ENCODE results near the gene SAFB2.
A peak's percentile ranks its signal among the peaks of the same experiment; 100 is the strongest.
"Not testable (repeated sequence)": the region's sequence is repeated elsewhere in the genome, so short reads cannot be mapped to it uniquely, and the experiment has no call there.

SAFB2 gene

GRCh38 chr19:5632241-5632612, 9.7 kb upstream of the SAFB2 start:
- no peak for DNase-seq

DNA sequence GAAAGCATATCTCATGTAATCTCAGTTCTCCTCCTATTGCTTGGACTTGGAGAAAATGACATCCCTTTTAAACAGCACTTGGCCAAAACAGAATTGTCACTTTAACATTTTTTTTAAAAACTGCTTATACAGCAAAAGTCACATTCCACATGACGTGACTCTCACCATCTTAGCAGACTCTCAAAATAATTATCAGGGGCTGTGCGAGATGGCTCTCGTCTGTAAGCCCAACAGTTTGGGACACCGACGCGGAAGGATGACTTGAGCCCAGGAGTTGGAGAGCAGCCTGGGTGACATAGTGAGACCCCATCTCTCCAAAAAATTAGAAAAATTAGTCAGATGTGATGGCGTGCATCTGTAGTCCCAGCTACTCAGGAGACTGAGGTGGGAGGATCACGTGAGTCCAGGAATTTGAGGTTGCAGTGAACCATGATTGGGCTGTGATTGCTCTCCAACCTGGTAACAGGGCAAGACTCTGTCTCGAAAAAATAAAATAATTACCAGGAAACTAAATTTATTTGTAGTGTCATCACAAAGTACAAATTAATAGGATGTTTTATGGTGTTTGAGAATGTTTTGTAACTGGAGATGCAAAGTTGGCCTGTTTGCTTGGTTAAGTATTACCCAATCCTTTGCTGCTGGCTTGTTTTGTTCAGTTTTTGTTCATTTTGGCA, 9.1 kb upstream of the SAFB2 start:
- no peak for DNase-seq

DNA sequence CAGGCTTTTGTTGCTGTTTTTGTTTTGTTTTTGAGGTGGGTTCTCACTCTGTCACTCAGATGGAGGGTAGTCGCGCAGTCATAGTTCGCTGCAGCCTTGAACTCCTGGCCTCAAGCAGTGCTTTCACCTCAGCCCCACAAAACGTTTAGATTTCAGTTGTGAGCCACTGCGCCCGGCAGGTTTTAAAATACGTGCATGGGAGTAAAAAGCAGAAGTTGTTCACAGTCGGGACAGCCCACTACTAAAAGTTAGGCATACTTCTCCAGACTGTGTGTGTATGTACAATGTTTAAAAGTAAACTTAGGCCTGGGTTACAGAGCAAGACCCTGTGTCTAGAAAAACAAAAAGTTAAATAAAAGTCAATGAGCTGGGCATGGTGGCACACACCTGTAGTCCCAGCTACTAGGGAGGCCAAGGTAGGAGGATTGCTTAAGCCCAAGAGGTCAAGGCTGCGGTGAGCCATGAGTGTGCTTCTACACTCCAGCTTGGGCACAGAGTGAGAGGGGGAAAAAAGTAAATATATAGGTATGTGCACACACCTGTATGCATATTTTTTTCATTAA, 6.4 kb upstream of the SAFB2 start:
- peak; percentile 47 to 58 for DNase-seq

DNA sequence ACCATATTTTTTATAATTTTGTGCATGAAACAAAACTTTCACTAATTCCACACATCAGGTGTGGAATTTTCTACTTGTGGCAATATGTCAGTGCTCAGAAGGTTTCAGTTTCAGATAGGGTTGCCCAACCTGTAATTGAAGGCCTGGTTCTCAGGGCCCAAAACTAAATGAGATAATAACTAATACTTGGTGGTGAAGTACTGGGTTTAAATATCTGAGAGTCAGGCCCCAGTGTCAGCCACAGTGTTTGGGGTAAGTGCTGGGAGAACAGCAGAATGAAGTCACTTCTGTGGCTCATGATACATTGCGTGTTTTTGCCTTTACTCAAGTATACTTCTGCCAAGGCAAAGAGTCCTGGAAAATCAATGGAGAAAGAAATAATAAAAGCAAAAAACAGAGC, 5.9 kb upstream of the SAFB2 start:
- DNase-seq: peak; percentile 58 to 63

DNA sequence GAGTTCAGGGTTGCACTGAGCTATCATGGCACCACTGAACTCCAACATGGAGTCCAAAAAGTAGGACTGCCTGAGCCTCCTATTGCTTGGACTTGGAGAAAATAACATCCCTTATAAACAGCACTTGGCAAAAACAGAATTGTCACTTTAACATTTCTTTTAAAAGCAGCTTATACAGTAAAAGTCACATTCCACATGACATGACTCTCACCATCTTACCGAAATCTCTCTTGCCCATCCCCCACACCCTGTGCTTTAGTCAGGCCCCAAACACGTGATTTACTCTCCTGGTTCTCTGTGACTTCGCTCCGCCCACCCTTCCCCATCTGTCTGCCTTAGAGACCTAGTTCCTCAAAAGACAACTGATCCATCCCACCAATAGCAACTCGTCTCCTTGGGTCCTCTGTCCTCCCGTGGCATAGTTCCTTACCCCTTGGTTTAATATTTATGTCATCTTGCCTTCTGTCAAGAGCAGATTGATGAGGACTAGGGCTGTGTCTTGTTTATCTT, 4.9 kb upstream of the SAFB2 start:
- DNase-seq: peak; percentile 92 to 94

DNA sequence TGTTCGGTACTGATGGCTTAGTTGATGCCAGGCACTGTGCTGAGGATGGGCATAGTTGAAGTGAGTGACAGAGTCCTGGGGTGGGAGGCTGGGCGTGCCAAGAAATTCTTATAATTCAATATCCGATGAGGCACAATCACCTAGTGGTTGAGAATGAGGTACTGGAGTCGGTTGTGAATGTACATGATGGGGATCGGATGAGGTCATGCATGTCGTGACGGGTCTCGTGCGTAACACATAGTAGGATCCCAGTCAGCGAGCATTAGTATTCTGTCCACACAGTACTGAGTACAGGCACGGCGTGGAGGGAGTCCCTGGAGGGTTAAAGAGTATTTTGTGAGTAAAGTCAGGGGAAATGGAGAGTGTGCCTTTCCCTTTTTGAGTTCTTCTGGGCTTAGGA, 3.1 kb upstream of the SAFB2 start:
- no peak for DNase-seq

DNA sequence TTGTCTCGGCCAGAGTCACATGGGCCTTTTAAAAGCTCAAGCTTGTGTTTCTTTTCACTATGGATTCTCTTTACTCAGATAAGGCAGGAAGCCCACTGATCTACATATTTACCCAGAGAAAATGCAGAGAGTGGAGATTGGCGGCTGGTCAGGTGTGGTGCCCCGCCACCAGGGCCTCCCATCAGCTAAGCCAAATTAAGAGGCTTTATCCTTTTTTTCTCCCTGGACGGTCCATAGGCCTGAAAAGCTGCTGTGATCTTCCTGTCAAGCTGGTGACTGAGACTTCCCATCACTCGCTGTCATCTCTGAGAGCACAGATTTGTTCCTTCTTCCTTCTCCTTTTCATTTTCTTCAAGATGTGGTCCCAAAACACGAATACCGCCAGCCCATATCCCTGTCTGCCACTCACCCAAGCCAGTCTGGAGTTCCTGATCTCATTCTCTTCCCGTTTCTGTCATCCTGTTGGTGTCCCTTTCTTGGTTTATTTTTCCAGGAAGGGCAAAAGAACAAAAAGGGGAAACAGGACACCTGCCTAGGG, 2.2 kb upstream of the SAFB2 start:
- DNase-seq: no peak

DNA sequence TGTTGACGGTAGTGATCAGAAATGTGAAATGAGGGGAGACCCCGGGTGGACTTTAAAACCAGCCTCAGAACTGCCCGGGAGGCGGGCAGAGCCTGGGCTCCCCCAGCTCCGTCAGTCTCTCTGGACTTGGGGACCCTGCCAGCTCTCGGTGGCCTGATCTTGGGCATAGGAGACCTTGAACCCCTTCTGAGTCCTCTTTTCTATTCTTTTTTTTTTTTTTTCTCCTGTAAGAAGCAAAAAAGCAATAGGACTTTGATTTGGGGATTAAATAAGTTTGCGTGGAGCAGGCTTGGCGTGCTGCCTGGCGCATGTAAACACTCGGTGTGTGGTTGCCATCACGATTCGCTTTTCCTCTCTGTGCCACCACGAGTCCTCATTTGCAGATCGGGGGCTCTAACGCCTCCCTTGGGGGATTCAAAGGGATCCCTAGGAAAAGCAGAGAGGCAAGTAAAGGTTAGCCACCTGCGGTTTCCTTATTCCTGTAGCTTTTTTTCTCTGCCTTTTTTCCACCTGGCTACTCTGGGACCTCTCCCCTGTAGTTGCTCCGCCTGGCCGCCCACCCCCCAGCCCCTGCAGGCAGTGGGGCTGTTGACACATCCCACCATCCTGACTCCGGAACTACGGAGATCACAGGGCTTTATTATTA, 1.6 kb upstream of the SAFB2 start:
- no peak for DNase-seq

DNA sequence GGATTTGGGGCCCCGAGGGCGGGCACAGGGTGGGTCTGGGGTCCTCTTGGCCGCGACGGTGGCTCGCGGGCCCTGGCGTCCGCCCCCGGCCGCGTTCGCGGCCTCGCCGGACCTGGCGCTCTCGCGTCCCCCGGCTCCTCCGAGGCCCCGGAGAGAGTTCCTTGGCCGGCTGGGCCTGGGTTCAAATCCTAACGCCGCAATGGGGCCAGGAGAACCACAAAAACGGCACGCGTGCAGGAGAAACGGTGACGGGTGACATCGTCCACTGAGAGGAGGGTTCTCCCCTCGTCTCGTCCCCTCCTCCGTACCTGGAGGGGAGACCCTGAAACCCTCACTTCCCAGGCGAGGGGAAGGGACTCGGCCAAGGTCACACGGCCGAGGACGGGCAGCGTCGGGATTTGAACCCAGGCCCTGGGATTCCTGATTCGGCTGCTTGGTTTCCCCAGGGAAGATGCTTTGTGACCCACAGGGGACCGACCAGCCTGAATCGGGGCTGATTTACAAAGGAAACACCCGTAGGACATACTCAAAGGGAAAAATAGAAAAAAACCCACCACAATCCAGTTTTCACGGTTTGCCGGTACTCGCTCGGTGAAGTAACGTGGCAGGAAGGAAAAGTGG, 931 bp upstream of the SAFB2 start:
- no peak for DNase-seq

GRCh38 chr19:5621945-5622464, 571 bp downstream of the SAFB2 start:
- no peak for DNase-seq

DNA sequence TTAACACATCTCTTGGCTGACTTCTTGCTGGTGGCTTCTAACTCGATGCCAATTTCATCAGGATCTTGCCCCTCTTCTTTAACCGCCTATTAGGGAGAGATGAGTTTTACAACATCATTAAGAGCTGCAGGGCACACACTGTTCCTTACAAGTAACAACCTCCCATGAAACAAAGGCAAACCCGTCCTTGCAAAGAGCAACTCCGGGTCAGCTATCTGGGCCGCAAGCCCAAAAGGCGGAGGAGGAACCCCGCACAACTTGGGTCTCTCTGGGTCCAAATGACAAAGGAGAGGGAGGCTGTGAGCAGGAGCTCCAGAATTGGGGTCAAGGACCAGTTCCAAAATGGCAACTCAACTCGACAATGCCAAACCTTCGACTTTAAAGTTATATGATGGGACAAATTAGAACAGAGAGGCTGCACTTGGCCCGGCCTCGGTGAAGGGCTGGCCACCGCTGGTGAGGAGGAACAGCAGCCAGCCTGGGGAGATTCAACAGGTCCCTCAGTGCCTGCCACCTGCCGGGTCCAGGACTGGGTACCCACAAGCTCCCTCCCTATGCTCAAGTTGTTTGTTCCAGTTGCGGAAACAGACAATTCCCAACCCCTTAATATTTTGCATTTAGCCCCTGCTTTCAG, 1.1 kb downstream of the SAFB2 start:
- DNase-seq: no peak

GRCh38 chr19:5619946-5620345, 2.6 kb downstream of the SAFB2 start:
- DNase-seq: no peak

GRCh38 chr19:5618591-5618990, 4.0 kb downstream of the SAFB2 start:
- no peak for DNase-seq

DNA sequence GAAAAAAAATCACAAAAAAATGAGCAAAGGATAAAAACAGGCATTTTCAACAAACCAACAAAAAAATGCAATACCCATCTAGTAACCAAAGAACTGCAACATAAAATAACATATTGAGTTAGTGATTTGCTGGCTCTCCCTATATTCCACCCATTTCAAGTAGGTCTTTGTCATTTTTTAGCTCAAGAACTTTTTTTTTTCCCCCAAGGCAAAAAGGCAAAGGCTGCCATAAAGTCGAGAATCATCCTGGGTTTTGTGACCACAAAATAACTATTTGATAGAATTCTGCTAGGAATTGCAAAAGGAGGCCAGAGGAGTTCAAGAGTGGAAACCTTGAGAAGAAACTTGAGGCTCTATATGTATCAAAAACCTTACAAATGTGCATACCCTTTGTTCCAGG, 5.5 kb downstream of the SAFB2 start:
- DNase-seq: no peak

- no peak for DNase-seq
Observed at GRCh38 chr19:5615756-5616327, 6.7 kb downstream of the SAFB2 start.

- DNase-seq: no peak
Observed at GRCh38 chr19:5612891-5613865, 9.4 kb downstream of the SAFB2 start.

DNA sequence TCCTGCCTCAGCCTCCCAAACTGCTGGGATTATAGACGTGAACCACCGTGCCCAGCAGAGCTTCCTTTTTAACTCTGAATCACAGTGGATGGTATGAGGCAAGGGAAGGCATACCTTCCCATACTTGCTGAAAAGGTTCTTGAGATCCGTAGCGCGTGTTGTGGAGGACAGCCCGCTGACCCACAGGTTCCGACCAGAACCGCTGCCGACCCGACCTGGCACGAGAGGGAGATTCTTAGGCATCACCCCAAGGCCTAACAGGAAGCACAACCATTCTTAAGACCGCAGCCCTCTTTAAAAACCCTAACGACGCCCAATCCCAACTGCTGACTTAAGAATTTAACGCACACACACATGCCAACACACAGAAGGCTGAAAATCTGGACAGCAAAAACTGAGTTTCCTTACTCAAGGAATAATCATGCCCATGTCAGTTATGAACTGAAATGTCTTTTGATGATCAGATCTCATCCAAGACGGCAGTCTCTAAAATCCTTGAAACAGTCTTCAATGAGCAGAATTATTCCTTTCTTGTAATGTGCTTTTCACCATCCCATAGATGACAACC, 12.6 kb downstream of the SAFB2 start:
- DNase-seq: no peak

DNA sequence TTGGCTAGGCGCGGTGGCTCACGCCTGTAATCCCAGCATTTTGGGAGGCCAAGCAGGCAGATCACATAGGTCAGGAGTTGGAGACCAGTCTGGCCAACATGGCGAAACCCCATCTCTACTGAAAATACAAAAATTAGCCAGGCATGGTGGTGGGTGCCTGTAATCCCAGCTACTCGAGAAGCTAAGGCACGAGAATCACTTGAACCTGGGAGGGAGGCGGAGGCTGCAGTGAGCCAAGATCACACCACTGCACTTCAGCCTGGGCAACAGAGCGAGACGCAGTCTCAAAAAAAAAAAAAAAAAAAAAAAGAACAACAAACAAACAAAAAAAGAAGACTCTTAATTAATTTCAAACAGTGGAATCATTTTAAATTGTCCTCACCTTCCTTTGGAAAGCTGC, 13.8 kb downstream of the SAFB2 start:
- not testable (repeated sequence) for DNase-seq

DNA sequence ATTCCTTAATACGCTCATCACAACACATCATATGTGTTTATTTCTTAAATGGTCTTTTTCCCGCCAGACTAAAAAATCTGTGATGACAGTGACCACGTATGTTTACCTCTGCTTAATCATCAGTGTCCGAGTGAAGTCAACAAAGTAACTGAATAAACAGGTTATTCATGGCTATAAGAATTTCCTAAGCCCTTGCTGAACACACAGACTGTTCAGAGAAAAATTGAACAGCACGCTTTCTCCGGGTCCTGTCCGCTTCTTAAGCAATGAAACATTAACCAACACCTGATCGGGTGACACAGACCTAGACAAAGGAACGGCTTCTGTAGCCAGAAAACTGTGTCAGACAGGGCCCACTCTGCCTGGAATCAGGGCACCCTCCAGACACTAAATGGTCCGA, 14.3 kb downstream of the SAFB2 start:
- no peak for DNase-seq

DNA sequence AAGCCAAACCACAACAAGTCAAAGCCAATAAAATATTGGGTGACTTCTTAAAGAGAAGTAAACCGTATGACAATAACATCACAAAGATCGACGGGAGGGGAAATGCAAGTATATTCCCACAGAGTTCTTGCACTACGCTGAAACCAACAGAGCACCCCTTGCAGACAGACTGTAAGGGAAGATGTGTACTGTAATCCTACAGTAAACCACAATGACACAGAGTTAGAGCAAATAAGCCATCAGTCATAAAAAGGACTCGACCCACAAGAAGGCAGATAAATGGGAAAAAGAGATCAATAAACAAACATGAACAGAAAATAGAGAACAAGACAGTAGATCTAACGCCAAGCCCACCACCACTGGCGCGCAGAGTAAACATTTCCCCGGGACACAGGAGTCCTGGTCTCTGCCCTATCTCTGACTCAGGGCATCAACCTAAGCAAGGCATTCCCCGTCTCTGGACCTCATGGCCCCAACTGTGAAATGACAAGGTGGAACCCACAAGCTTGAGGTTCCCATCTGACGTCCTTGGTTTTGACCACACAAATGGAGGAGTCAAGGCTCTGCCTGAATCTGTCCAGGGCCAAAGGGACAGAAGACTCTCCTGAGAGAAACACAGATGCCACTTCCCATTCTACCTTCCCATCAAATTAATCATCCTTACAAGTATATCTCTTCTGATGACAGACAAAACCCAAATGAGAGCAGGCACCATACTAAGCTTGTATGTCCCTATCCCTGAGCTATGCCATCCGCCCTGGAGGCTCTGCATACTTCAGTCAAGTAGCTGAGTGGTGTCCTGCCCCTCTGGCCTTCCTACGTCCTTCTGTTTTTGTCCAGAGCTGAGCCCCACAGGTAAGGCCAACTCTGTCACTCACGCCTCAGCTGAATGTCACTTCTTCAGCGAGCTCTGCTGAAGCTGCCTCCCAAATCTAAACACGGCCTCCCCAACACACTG, 15.0 kb downstream of the SAFB2 start:
- DNase-seq: no peak

Measured in inflammatory macrophage treated with lipopolysaccharide for 1 hour (primary cell).